Fibroblast of lung (primary cell): ENCODE data around the gene NT5C. TPM values are rescaled to one million over a fixed set of nuclear protein-coding genes. Genes with fewer than 3 reads are reported as not detected.

ENCODE experiments used
- DNase-seq, 2 donors: peaks; one replicate each; pipeline versions ENCODE4 v3.0.0 to v3.0.0-alpha.2; 2010; ENCODE audit warnings: low read depth in 2 of 2
- H2AFZ ChIP-seq: 2 replicates; pipeline ENCODE4 v1.5.1; 2012; ENCODE audit warnings: low read length, control low read depth, inconsistent platforms
- H3K27ac ChIP-seq: 2 replicates; pipeline ENCODE4 v1.5.1; 2011; ENCODE audit warnings: low read length, control low read depth; ENCODE audit not compliant: insufficient read depth
- H3K27me3 ChIP-seq: 2 replicates; pipeline ENCODE4 v1.5.1; 2011; ENCODE audit warnings: mild to moderate bottlenecking, low read length; ENCODE audit not compliant: control insufficient read depth, insufficient read depth
- H3K36me3 ChIP-seq: 2 replicates; pipeline ENCODE4 v1.5.1; 2011; ENCODE audit warnings: low read length; ENCODE audit not compliant: control insufficient read depth, insufficient read depth
- H3K4me1 ChIP-seq: 2 replicates; pipeline ENCODE4 v1.5.1; 2011; ENCODE audit warnings: low read length; ENCODE audit not compliant: control insufficient read depth, insufficient read depth; ENCODE audit errors: extremely low read depth
- H3K4me2 ChIP-seq: 2 replicates; pipeline ENCODE4 v1.5.1; 2011; ENCODE audit warnings: low read length, control low read depth; ENCODE audit not compliant: insufficient read depth; ENCODE audit errors: extremely low read depth
- H3K4me3 ChIP-seq, 4 experiments: fragments of 200-600 bp in 1 of 4; sonication (generic) in 1 of 4; replicated peaks in 1 of 4; 2 replicates each; pipeline ENCODE4 v1.5.1; 2011 to 2016; ENCODE audit warnings: low read length in 4 of 4, low read depth in 3 of 4, mild to moderate bottlenecking in 3 of 4, control low read depth in 2 of 4, inconsistent platforms in 1 of 4, mixed read lengths in 1 of 4; ENCODE audit not compliant: insufficient read depth in 1 of 4; ENCODE audit errors: control extremely low read depth in 1 of 4
- H3K79me2 ChIP-seq: 2 replicates; pipeline ENCODE4 v1.5.1; 2012; ENCODE audit warnings: mild to moderate bottlenecking, low read length, inconsistent platforms; ENCODE audit not compliant: control insufficient read depth, insufficient read depth
- H3K9ac ChIP-seq: 2 replicates; pipeline ENCODE4 v1.5.1; 2011; ENCODE audit warnings: mild to moderate bottlenecking, low read length, control low read depth; ENCODE audit not compliant: insufficient read depth
- H3K9me3 ChIP-seq: 2 replicates; pipeline ENCODE4 v1.5.1; 2012; ENCODE audit warnings: low read depth, low read length; ENCODE audit not compliant: control insufficient read depth, insufficient read depth
- H4K20me1 ChIP-seq: 2 replicates; pipeline ENCODE4 v1.5.1; 2011; ENCODE audit warnings: low read length; ENCODE audit not compliant: control insufficient read depth, insufficient read depth; ENCODE audit errors: extremely low read depth
- EZH2 ChIP-seq: IDR thresholded peaks from 2 replicates; pipeline ENCODE4 v1.5.1; 2012; ENCODE audit warnings: low read length, control low read depth, mild to moderate bottlenecking; ENCODE audit errors: missing control alignments
- polyA plus RNA-seq, 2 donors: library from polyadenylated mRNA; depleted of rRNA in 1 of 2; stranded (reverse) in 1 of 2; unstranded in 1 of 2; fragments of >200 nt; gene quantifications; 2 replicates each; pipeline ENCODE4 v1.2.1, GENCODE V29; 2011 to 2012; ENCODE audit warnings: missing spikeins in 1 of 2
- total RNA-seq: library from RNA; depleted of rRNA; stranded (reverse); fragments of >200 nt; gene quantifications from 2 replicates; pipeline ENCODE4 v1.2.1, GENCODE V29; 2014
- TF ChIP-seq, protein P1 (sequence below), 2 donors: IDR thresholded peaks in 1 of 2; conservative IDR thresholded peaks in 1 of 2; 1 replicate in 1 of 2; 2 replicates in 1 of 2; pipeline ENCODE4 v1.5.1; 2011 to 2012; ENCODE audit warnings: low read length in 2 of 2, control low read depth in 1 of 2, inconsistent platforms in 1 of 2, low read depth in 1 of 2, mild to moderate bottlenecking in 1 of 2

Gene NT5C
- total and polyA plus RNA-seq, 2 donors (not counting 1 experiment from before 2014, with no cell fraction given), result 18.6 to 29.9 TPM

DNA sequence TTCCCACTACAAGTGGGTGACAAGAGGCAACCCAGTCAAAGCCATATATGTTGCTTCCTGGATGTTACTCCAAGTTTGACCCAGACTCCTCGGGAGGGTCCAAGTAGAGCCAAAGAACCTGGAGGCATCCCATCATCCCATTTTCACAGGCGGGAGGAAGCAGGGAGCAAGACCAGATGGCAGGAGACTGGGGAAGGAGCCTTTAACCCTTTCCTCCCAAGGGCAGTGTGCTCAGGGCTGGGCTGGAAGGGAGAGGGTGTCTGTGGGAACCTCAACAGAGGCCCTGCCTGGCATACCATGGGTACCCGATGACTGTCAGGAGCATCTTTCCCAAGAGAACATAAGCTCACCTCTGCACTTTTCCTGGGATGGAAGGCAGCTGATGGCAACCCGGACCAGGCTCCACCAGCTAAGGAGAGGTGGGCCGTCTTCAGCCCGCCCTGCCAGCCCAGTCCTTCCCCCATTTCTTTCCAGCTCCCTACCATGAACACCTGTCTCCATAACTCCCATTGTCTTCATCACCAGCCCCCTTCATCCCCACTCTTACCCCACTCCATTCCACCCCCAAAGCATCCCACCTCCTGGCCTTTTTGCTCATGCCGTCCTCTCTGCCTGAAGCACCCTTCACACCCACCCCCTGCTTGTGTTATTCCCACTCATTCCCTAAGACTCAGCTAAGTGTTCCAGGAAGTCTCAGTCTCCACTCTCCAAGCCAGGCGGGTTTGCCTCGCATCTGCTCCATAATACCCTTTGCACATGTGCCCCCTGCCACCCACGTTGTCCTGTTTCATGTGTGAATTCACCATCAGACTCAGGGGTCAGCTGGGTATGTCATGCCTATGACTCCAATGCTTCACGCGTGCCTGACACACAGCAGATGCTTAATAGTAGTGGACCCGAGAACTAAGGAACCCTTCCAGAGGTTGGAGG, 49.7 kb downstream of the NT5C start:
- DNase-seq, result no peak
- H3K36me3 ChIP-seq, result no peaks in the 10 kb centered on the region
- no peak overlapping the region for H3K9ac ChIP-seq
- peaks cover 27% of the 10 kb centered on the region for H3K4me1 ChIP-seq
- H2AFZ ChIP-seq, result no peak overlapping the region
- TF ChIP-seq, protein P1, sequence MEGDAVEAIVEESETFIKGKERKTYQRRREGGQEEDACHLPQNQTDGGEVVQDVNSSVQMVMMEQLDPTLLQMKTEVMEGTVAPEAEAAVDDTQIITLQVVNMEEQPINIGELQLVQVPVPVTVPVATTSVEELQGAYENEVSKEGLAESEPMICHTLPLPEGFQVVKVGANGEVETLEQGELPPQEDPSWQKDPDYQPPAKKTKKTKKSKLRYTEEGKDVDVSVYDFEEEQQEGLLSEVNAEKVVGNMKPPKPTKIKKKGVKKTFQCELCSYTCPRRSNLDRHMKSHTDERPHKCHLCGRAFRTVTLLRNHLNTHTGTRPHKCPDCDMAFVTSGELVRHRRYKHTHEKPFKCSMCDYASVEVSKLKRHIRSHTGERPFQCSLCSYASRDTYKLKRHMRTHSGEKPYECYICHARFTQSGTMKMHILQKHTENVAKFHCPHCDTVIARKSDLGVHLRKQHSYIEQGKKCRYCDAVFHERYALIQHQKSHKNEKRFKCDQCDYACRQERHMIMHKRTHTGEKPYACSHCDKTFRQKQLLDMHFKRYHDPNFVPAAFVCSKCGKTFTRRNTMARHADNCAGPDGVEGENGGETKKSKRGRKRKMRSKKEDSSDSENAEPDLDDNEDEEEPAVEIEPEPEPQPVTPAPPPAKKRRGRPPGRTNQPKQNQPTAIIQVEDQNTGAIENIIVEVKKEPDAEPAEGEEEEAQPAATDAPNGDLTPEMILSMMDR (conservative IDR thresholded peaks at IDR 0.05 in 1 of 2, IDR thresholded peaks at IDR 0.05 in 1 of 2; ENCODE audit: low read depth in 1 of 2, low read length in 2 of 2), result no peak
- no peak for TF ChIP-seq EZH2
- H3K27me3 ChIP-seq, result no peaks in the 10 kb centered on the region
- no peaks in the 10 kb centered on the region for H3K9me3 ChIP-seq
- H3K27ac ChIP-seq, result no peak overlapping the region
- no peaks in the 10 kb centered on the region for H4K20me1 ChIP-seq
- H3K79me2 ChIP-seq, result no peaks in the 10 kb centered on the region
- H3K4me2 ChIP-seq, result no peak overlapping the region
- no peak overlapping the region for H3K4me3 ChIP-seq

Other genes with a start within 250 kb of the NT5C start
- gene FADS6, start 238.1 kb downstream of the NT5C start, total RNA-seq, result not detected in 2 replicates
- gene FADS6, start 238.1 kb downstream of the NT5C start, polyA plus RNA-seq, result not detected in 2 replicates
- under 0.01 TPM in 1 of 2 replicates, not detected in the other for gene USH1G, start 208.5 kb downstream of the NT5C start, total RNA-seq
- not detected in 2 replicates for gene USH1G, start 208.5 kb downstream of the NT5C start, polyA plus RNA-seq
- gene OTOP2, start 207.5 kb downstream of the NT5C start, total RNA-seq, result not detected in 2 replicates
- gene OTOP2, start 207.5 kb downstream of the NT5C start, polyA plus RNA-seq, result not detected in 2 replicates
- gene OTOP3, start 195.8 kb downstream of the NT5C start, total RNA-seq, result not detected in 2 replicates
- gene OTOP3, start 195.8 kb downstream of the NT5C start, polyA plus RNA-seq, result not detected in 2 replicates
- gene HID1, start 159.0 kb downstream of the NT5C start, total RNA-seq, result under 0.01 and 0.17 TPM in 2 replicates
- gene HID1, start 159.0 kb downstream of the NT5C start, polyA plus RNA-seq, result 0.23 and 0.27 TPM in 2 replicates
- gene CDR2L, start 144.1 kb downstream of the NT5C start, total RNA-seq, result 6.7 and 12.2 TPM in 2 replicates
- gene CDR2L, start 144.1 kb downstream of the NT5C start, polyA plus RNA-seq, result 8.5 and 9.7 TPM in 2 replicates
- gene MRPL58, start 119.1 kb downstream of the NT5C start, total RNA-seq, result 26.5 and 35.2 TPM in 2 replicates
- 49.1 and 60.8 TPM in 2 replicates for gene MRPL58, start 119.1 kb downstream of the NT5C start, polyA plus RNA-seq
- gene ATP5PD, start 84.8 kb downstream of the NT5C start, total RNA-seq, result 258 and 317 TPM in 2 replicates
- gene ATP5PD, start 84.8 kb downstream of the NT5C start, polyA plus RNA-seq, result 442 and 521 TPM in 2 replicates
- gene KCTD2, start 84.5 kb downstream of the NT5C start, total RNA-seq, result 17.5 and 17.7 TPM in 2 replicates
- gene KCTD2, start 84.5 kb downstream of the NT5C start, polyA plus RNA-seq, result 29.5 and 35.8 TPM in 2 replicates
- 3.6 and 8.4 TPM in 2 replicates for gene SLC16A5, start 43.8 kb downstream of the NT5C start, total RNA-seq
- gene SLC16A5, start 43.8 kb downstream of the NT5C start, polyA plus RNA-seq, result 1.5 and 2.4 TPM in 2 replicates
- 2.8 and 3.1 TPM in 2 replicates for gene ARMC7, start 21.8 kb downstream of the NT5C start, total RNA-seq
- gene ARMC7, start 21.8 kb downstream of the NT5C start, polyA plus RNA-seq, result 5.7 and 5.9 TPM in 2 replicates
- 51.9 and 78.8 TPM in 2 replicates for gene JPT1, start 22.8 kb upstream of the NT5C start, total RNA-seq
- 142 and 271 TPM in 2 replicates for gene JPT1, start 22.8 kb upstream of the NT5C start, polyA plus RNA-seq
- gene SUMO2, start 51.2 kb upstream of the NT5C start, total RNA-seq, result 109 and 122 TPM in 2 replicates
- 190 and 191 TPM in 2 replicates for gene SUMO2, start 51.2 kb upstream of the NT5C start, polyA plus RNA-seq
- gene NUP85, start 73.9 kb upstream of the NT5C start, total RNA-seq, result 18.5 and 21.3 TPM in 2 replicates
- gene NUP85, start 73.9 kb upstream of the NT5C start, polyA plus RNA-seq, result 29.6 and 49.1 TPM in 2 replicates
- gene GGA3, start 129.9 kb upstream of the NT5C start, total RNA-seq, result 8.0 and 13.0 TPM in 2 replicates
- gene GGA3, start 129.9 kb upstream of the NT5C start, polyA plus RNA-seq, result 14.4 and 21.8 TPM in 2 replicates
- 44.7 and 51.5 TPM in 2 replicates for gene MRPS7, start 130.1 kb upstream of the NT5C start, total RNA-seq
- 44.2 and 62.8 TPM in 2 replicates for gene MRPS7, start 130.1 kb upstream of the NT5C start, polyA plus RNA-seq
- gene MIF4GD, start 139.5 kb upstream of the NT5C start, total RNA-seq, result 5.6 and 6.3 TPM in 2 replicates
- 10.3 and 11.4 TPM in 2 replicates for gene MIF4GD, start 139.5 kb upstream of the NT5C start, polyA plus RNA-seq
- gene SLC25A19, start 157.7 kb upstream of the NT5C start, total RNA-seq, result 7.4 and 9.7 TPM in 2 replicates
- gene SLC25A19, start 157.7 kb upstream of the NT5C start, polyA plus RNA-seq, result 5.1 and 8.4 TPM in 2 replicates